Measurements from ENCODE around the gene SMYD5.

The SMYD5 gene

DNA sequence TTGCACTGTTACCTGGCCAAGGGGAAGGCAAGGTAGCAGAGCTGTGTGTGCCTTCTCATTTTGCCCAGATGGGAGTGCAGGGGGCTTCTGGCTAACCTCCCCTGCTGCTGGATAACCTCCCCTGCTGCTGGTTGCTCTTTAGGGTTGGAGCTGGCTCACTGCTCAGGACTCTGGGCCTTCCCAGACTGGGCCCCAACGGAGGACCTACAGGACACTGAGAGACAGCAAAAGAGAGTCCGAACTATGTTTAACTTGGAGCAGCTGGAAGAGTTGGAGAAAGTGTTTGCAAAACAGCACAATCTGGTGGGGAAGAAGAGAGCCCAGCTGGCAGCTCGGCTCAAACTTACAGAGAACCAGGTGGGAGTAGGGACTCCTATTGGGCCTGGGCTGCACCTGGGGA lies 5.8 kb upstream of the SMYD5 start:
- no peak for DNase-seq

DNA sequence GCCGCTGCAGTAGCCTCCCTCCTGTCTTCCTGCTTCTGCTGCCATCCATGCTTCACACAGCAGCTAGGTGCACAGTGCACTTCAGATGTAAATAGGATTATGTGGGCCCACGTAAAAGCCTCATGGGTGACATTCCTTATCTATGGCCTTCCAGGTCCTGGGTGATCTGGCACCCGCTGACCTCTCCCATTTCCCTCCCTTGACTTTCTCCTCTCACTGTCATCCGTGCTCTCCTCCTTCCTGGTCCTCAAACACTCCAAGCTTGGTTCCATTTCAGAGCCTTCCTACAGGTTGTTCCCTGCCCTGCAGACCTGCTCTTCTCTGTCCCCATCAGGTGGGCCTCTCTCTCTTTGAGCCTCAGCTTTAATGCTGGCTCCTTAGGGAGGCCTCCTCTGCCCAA lies 4.0 kb upstream of the SMYD5 start:
- no peak for DNase-seq

DNA sequence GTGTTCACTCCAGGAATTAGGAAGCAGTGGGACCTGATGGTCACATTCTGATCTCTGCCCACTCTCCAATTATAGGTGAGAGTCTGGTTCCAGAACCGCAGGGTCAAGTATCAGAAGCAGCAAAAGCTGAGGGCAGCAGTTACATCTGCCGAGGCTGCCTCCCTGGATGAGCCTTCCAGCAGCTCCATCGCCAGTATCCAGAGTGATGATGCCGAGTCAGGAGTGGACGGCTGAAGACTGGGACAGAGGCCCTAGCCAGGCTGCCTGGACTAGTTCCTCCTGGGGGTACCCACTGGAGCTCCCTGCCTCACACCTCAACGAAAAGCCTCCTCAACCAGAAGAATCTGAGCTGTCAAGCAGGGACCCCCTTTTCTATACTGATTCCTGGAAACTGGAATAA lies 3.3 kb upstream of the SMYD5 start:
- no peak for DNase-seq

DNA sequence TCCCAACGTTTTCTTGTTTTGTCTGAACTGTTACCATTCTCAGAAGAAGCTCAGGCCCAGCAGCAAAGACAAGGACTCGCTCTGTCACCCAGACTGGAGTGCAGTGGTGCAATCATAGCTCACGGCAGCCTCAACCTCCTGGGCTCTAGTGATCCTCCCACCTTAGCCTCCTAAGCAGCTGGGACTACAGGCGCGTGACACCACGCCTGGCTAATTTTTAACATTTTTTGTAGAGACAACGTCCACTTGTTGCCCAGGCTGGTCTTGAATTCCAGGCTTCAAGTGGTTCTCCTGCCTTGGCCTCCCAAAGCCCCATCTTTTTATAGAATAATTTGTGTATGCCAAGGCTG lies 2.0 kb upstream of the SMYD5 start:
- no peak for DNase-seq

DNA sequence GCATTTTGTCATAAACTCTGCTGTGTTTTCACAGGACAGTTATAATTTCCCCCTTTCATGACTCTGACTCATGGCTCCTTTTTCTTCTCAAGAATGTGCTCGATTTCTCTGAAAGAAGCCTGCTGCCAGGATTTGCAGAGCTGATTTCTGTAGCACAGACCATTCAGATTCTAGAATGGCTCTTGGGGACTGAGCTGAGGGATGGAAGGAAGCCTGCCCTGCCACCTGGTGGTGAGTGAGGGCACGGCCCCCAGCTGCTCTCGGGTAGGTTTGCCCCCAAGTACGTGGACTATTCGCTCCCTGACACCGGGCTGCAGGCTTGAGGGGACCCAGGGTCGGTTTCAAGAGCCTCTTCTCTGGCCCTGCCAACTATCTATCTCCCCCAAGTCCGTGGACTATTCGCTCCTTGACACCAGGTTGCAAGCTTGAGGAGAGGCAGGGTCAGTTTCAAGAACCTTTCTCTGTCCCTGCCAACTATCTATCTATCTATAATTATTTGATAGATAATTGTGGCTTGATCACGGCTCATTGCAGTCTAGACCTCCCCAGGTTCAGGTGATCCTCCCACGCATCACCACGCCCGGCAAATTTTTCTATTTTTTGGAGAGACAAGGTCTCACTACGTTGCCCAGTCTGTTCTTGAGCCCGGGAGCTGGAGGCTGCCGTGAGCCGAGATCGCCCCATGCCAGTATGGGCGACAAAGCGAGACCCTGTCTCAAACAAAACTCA lies 1.4 kb upstream of the SMYD5 start:
- peak; percentile 73 for DNase-seq

DNA sequence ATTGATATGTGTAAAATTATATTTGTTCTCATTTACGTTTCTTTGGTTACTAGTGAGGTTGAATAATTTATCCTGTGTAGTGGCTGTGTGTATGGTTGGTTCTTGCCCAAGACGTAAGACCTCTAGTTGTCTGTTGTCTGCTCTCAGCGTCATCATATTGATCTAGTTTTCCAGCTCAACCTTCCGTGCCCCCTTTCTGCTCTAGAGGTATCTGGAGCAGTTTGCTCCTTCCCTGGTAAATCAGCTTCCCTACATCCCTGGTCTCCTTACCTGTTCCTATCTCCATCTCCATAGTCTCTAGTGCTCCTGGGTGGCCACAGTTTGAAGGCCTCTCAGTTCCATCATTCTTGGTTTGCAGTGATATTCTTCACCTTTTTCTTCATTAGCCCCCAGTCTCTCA lies 1.2 kb downstream of the SMYD5 start:
- DNase-seq, result no peak

DNA sequence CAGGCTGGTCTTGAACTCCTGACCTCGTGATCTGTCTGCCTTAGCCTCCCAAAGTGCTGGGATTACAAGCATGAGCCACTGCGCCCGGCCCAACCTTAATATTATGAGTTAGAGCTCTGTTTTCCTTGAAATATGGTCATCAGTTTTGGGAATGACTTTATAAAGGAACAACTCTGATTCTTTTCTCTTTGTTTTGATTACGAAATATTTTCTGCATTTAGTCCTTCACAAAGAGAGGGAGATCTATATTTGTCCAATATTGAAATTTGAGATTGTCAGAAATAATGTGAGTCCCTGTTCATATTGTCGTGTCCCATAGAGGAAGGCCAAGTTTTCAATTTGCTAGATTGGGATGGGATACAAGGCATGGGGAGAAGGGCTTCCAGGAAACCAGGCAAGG lies 3.1 kb downstream of the SMYD5 start:
- DNase-seq, result no peak

DNA sequence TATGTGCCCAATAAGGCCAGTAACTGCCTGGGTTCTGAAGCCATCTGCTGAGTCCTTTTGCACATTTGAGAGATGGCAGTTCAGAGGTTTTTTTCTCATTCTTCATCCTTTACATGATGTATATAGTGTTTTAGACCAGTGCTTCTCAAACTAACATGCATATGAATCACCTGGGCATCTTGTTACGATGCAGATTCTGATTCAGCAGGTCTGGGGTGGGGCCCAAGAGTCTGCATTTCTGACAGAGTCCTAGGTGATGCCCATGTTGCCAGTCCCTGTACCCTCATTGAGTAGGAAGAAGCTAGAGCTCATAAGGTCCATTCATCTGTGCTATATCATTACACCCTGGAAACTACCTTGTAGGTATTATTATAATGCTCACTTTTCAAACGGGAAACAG lies 3.8 kb downstream of the SMYD5 start:
- DNase-seq, result no peak

DNA sequence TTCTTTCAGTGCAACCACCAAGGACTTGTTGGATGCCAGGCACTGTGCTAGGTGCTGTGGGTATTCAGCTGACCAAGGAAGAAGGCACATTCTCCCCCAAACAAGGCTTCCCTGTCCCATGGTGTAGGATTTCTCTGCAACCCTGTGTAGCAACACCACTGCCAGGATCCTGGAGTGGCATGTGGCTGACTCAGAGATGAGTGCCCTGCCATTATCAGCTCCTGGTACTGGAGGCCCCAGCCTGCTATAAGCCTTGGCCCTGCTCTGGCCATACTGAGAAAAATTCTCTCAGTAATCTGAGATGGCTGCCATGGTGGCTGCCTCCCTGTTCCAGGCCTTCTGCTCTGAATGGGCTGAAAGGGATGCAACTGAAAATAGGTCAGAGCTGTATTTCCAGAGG lies 4.3 kb downstream of the SMYD5 start:
- no peak for DNase-seq

DNA sequence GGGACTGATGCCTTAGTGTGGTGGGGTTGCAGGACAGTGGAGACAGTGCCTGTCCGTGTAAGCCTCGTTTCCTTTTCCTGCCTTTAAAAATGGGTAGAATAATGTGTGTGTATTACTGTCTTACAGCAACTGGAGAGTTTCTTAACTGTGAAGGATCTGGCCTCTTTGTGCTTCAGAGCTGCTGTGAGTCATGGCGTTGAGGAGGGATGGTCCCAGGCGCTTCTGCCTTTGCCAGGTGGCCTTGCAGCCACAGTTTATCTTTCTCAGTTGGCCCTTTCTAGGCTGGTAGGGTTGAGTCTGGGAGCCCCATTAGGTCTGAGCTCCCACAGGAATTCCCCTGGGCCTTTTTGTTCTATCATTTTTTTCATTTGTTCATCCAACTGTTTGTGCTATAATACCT lies 9.8 kb downstream of the SMYD5 start:
- no peak for DNase-seq

DNA sequence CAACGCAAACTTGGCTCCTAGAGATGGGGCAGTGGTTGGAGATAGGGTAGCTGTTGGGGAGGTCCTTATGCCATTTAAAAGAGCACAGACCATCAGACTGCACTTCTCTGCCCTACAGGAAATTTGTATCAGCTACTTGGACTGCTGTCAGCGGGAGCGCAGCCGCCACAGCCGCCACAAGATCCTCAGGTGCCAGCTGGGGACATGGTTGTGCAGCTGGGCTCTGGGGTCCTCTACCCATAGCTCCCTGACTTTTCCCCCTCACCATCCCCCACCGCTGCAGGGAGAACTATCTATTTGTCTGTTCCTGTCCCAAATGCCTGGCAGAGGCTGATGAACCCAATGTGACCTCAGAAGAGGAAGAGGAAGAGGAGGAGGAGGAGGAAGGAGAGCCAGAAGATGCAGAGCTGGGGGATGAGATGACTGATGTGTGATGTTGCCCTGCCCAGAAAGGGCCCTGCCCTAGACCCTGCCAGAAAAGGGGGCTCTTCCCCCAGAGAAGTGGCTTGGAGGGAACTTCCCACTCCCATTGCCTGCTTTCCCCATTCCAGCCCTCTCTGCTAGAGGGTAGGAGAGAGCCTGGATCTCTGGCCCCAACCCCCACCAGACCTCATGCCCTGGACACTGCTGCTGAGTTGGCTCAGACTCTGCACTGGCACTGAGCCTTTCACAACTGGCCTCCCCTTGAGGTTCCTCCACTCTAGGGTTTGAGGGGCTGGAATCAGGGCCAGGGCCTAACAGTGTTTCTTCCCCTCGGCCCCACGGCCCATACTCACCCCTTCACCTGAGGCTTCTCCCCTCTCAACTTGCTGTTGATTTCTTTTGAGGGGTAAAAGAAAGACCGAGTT lies 11.7 kb downstream of the SMYD5 start:
- DNase-seq, result no peak

DNA sequence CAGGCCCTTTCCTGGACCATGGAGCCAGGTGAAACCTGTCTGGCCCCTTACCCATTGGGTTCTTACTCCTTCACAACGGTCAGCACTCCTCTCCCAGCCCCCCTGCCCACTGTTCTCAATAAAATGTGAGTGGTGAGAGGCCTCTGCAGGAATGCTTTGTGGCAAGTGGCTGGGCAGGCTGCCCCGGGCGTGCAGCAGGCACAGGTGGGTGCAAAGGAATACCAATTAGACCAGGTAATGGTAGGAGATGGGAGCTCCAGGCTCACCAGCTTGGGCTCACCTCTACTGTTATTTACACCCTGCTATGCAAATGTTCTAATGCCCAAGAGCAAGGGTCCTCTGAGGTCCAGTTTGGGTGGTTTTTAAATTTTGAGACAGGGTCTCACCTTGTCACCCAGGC lies 13.0 kb downstream of the SMYD5 start:
- no peak for DNase-seq

DNA sequence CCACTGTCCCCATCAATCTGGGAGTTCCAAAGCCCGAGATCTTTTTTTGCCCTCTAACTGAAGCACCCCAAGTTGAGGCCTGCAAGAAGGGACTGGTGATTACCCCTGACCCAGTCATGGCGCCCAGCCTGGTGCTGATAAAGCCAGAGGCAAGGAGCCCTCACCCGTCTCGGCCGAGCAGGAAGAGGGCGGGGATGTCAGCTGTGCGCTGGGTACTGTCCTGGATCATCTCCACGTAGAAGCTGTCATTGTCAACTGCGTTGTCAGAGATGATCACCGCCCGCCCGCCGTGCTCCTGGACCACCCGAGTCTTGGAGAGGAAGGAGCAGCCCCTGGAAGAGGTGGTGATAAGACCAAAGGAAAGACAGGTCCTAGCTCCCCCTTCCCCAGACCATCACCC lies 14.6 kb downstream of the SMYD5 start:
- no peak for DNase-seq

DNA sequence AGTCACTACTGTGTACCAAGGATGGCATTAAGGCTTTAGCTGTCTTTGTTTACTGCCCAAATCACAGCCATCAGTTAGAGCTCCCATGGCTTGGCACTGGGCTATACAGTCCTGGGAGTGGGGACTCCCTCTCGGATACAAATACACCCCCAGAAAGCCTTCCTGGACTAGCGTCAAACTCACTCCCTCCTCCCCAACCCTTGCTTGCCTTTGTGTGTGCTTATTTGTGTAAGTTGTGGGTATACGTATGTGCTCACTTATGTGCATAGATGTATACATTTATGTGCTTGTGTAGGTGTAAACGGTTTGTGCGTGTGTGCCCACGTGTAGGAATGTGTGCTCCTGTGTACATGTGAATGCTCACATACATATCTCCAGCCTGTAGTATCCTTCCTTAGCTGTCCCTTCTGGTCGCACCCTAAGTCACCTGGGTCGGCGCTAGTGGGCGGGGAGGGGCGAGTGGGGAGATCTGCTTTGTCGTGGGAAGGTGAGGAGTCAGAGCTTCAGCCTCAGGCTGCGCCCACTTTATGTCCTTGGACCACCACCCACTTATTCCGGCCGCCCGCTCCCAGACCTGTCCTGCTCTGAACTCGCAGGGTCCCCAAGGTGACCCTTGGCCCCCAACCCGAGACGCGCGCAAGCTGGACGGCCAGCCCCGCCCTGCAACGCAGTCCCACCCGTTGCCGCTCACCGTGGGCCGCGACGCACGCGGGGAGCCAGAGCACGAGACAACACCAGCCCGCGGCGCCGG lies 18.5 kb downstream of the SMYD5 start:
- DNase-seq, result peak; percentile 54

DNA sequence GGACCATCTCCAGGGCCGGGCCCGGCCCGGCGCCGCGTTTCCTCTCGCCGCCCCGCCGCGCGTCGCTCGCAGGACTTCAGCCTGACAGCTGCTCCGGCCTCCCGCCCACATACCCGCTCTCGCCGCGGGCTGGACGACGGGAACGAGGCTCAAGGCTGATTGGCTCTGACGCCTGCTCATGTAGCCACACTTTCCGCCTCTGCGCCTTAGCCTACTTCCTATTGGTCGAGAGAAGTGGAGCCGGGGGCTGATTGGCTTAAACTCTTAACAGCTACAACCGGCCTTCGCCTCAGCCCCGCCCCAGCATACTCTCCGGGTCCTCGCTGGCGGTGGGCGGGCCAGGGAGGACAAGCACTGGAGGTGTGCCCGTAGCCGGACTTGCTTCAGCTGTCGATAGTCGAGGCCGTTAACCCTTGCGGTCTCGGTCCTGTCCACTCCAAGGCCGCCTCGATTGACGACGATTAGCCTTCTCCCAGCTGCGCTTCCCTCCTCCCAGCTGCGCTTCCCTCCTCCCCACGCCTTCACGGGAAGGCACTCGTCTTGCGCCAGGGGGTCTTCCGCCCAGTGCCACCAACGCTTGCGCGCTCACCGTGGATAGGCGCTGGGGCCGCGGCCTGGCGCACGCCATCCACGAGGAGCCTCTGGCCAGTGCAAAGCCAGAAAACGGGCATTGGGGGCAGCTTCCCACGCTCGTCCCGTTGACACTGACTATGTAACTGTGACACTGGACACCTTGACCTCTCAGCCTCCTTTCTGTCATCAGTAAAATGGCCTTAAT lies 19.3 kb downstream of the SMYD5 start, which contains the start of gene PRADC1:
Gene PRADC1 (minus strand): TSS at position 86 of the 778 bp plus-strand sequence. CDS start 79 bp downstream, at position 7.
- DNase-seq, result peak; percentile 97

DNA sequence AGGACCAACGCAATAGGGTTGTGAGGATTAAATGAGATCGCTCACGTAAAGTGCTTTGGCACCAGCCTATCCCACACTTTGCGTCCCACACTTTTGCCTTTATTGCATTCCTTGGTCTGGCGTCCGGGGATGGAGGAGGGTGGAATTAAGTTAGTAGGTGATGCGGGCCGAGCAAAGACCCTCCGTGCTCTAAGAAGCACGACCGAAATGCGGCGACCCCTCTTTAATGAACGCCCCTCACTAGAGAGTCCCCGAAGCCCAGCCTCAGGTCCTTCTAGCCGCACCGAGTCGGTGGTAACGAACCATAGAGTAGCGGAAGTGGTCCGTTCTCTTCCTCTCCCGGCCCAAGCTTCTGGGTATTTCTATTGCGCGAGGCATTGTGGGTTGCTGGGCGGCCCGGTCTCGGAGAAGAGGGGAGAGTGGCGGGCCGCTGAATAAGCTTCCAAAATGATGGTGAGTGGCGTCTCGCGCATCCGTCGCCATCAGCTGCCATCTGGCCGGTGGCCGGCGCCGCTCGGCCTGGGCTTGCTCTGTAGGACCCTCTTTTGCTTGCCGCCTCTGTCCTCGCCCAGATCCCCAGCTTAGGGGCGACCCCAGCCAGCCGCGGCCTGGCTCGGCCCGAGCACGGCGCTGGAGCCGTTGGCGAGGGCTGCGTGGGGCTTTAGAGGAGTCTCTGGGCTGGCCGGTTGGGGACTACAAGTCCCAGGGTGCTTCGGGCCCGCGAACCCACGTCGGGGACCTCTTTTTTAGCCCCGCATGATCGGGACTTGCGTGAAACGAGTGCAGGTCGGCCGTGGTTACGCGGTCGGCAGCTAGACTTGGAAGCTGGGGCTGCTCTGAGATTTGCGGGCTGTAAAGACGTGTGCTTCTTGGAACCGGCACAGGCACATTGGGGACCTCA lies 20.1 kb downstream of the SMYD5 start, which contains the start of gene CCT7:
Gene CCT7 (plus strand): TSS at position 377 of the 901 bp plus-strand sequence. CDS start 71 bp downstream, at position 448.
- peak; percentile 91 for DNase-seq

DNA sequence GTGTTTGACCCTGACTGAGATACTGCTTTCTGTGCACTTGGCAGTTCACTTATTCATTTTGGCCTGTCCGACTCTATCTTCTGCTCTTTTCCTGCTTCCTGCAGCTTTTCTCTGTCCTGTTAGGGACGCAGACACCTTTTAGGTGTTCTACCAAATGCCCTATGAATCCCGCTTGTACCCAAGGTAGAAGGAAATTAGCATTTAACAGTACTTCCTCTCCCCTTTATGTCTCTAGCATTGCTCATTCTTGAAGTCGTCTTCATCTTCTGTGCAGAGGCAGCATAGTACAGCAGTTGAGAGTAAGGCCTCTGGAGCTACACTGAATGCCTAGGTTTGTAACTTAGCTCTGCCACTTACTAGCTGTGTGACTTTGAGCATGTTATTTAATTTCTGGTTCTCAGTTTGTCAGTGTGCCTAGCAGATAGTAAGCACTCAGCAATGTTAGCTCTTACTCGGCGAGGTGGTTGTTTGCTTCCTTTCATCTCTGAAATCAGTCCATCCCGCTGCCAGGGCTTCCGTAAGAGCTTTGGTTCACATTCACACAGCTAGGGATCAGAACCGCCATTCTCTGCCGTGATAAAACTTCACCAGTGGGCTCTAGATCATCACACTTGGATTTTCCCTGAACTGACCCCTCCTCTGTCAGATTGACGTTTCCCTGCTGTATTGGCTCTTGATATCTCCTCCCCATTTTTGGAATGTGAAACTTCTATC lies 21.4 kb downstream of the SMYD5 start:
- DNase-seq, result no peak

DNA sequence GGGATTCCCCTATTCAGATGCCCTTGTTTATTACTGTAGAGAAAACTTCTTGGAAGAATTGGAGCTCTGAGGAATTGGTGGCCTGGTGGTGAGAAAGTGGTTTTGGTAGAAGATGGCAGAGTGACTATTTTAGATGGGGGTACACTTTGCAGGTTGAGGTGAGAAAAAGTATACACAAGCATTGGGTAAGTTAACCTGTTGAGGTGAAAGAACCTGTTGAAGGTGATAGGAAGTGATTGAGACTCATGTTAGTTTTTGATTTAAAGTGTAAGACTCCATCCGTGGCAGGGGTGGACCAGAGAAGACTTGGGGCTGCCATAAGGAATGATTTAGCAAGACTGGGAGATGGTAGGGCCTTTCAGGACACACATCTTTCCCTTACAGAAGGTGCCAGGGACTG lies 23.1 kb downstream of the SMYD5 start:
- DNase-seq, result no peak

DNA sequence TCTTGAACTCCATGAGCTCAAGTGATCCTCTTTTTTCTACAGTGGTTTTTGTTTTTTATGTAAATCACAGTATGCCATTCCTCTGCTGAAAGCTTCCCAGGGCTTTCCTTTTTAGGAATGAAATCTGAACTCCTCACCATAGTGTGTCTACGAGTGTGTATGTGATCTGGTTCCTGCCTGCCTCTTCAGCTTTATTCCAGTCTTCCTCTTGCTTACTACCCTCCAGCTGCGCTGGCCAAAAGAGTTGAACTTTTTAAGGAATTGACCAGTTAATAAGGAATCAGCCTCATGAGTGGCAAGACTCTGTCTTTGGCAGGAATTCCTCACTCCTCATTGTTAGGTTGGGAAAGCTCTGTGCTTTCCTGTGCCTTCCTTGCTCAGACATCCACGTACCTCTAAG lies 24.1 kb downstream of the SMYD5 start:
- DNase-seq, result no peak

DNA sequence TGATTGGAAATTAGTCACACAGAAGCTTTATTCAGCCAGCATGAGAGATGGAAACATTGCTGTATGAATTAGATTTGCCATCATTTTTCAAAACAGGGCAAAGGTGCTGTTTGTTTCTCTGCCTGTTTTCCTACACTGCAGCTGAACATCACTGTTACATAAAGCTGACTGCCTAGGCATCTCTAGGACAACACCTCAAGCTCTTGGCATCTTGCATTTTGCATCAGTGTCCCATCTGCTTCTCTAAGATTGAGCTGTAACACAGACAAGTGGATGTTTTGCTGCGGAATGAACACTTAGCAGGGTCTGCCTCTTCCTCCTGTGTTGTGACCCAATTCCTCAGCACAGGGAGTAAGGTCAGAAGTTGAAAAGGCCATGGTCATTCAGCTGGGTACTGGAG lies 24.9 kb downstream of the SMYD5 start:
- DNase-seq, result no peak

DNA sequence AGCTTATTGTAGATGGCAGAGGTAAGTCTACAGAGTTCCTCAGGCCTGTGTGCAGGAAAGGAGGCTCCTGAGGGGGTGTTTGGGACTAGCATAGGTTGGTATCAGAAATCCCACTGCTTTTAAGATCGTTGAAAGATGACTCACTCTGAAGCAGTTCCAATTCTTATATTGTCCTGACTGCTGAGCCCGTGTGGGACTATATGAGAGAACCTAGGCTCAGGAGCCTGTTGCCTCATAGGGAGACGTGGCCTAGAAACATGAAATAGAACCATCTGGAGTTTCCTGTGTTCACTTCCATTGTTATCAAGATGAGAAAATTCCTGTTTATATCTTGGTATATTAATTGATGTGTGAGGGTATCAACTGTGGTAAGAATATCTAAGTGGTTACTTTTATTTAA lies 25.7 kb downstream of the SMYD5 start:
- DNase-seq, result no peak

All from right forelimb (tissue), 1 donor.